K562 (cell line): ENCODE measurements around the gene TMEM53. TPM values are rescaled to one million over a fixed set of nuclear protein-coding genes. Genes with fewer than 3 reads are reported as not detected.

Source experiments
- ATAC-seq: fragments of 200-7000 bp; cut with Tn5 transposase; 3 replicates; pipeline ENCODE4 v1.9.1; 2020; ENCODE audit warnings: moderate library complexity
- Bru-seq: library from RNA; stranded (reverse); fragments of 400-500 nt; gene quantifications from one replicate; lab custom pipeline; 2021; lab: Mats Ljungman, UMichigan
- BruChase-seq, 2 experiments: library from RNA; stranded (reverse); fragments of 400-500 nt; gene quantifications; one replicate each; lab custom pipeline; 2021; lab: Mats Ljungman, UMichigan
- BruUV-seq: library from RNA; stranded (reverse); fragments of 400-500 nt; replicated peaks from 2 replicates; lab custom pipeline; 2021; lab: Mats Ljungman, UMichigan
- CTCF ChIA-PET: fragments of 300-600 bp; formaldehyde crosslinking; extraction: SDS; loops from one replicate; lab custom pipeline; 2021; ENCODE audit warnings: low intra/inter-chr PET ratio; lab: Yijun Ruan, JAX
- POLR2A ChIA-PET: fragments of 300-600, 350-650 bp; sonication (Branson Sonifier 250); formaldehyde crosslinking; extraction: SDS; loops from one replicate; lab custom pipeline; 2021; ENCODE audit warnings: antibody characterized with exemption, inconsistent platforms; lab: Yijun Ruan, JAX
- DNase-seq, 4 experiments: peaks; one replicate each; pipeline versions ENCODE4 v3.0.0 to v3.0.0-alpha.2; 2011 to 2018; ENCODE audit warnings: low spot score in 3 of 4, mixed read lengths in 3 of 4; ENCODE audit errors: extremely low read depth in 1 of 4
- FAIRE-seq: peaks from 2 replicates; lab custom pipeline; 2011; peaks lifted over from hg19 to GRCh38; lab: Jason Lieb, UNC
- H2AFZ ChIP-seq: 2 replicates; pipeline ENCODE4 v1.6.0; 2011; ENCODE audit warnings: low read depth, low read length, control low read depth, inconsistent platforms
- H3K27ac ChIP-seq: fragments of 200-600 bp; 3 replicates; pipeline ENCODE4 v1.8.0; 2011; ENCODE audit warnings: low read depth, mild to moderate bottlenecking, control low read depth, inconsistent platforms, low read length, moderate library complexity, mixed read lengths; ENCODE audit errors: extremely low read depth
- H3K27me3 ChIP-seq, 2 experiments: fragments of 300-600 bp in 1 of 2; 2 replicates in 1 of 2; 3 replicates in 1 of 2; pipeline versions ENCODE4 v1.6.0 to v1.8.0; 2011; ENCODE audit warnings: inconsistent platforms in 2 of 2, low read length in 2 of 2, mild to moderate bottlenecking in 1 of 2, mixed read lengths in 1 of 2, moderate library complexity in 1 of 2; ENCODE audit not compliant: control insufficient read depth in 2 of 2, insufficient read depth in 2 of 2
- H3K36me3 ChIP-seq: fragments of 300-600 bp; 3 replicates; pipeline ENCODE4 v1.8.0; 2011; ENCODE audit warnings: mild to moderate bottlenecking, low read length, inconsistent platforms; ENCODE audit not compliant: control insufficient read depth, insufficient read depth
- H3K4me1 ChIP-seq, 2 experiments: fragments of 200-600 bp in 1 of 2; replicated peaks in 1 of 2; 2 replicates in 1 of 2; 3 replicates in 1 of 2; pipeline versions ENCODE4 v1.5.1 to v1.8.0; 2011; ENCODE audit warnings: inconsistent platforms in 2 of 2, low read length in 2 of 2, mild to moderate bottlenecking in 1 of 2, mixed read lengths in 1 of 2, moderate library complexity in 1 of 2; ENCODE audit not compliant: control insufficient read depth in 2 of 2, insufficient read depth in 2 of 2
- H3K4me2 ChIP-seq: 2 replicates; pipeline ENCODE4 v1.6.1; 2011; ENCODE audit warnings: low read length, control low read depth, inconsistent platforms, mixed read lengths; ENCODE audit not compliant: insufficient read depth
- H3K4me3 ChIP-seq: fragments of 200-600 bp; sonication (generic), shearing (Covaris generic); 2 replicates; pipeline ENCODE4 v1.5.1; 2016; ENCODE audit warnings: control low read depth, inconsistent platforms
- H3K79me2 ChIP-seq: fragments of 200-600 bp; 3 replicates; pipeline ENCODE4 v1.8.0; 2011; ENCODE audit warnings: low read length, inconsistent platforms; ENCODE audit not compliant: control insufficient read depth, insufficient read depth
- H3K9ac ChIP-seq, 2 experiments: 2 replicates each; pipeline versions ENCODE4 v1.6.0 to v1.6.1; 2011; ENCODE audit warnings: low read depth in 2 of 2, low read length in 2 of 2, control low read depth in 1 of 2, inconsistent platforms in 1 of 2, mild to moderate bottlenecking in 1 of 2, mixed read lengths in 1 of 2; ENCODE audit not compliant: insufficient read depth in 1 of 2
- H3K9me1 ChIP-seq: one replicate; pipeline ENCODE4 v1.6.0; 2011; ENCODE audit warnings: inconsistent platforms, mild to moderate bottlenecking, low read length, moderate library complexity; ENCODE audit not compliant: control insufficient read depth, insufficient read depth
- H3K9me3 ChIP-seq: replicated peaks from 2 replicates; pipeline ENCODE4 v1.5.1; 2011; ENCODE audit warnings: low read depth, low read length, inconsistent platforms; ENCODE audit not compliant: control insufficient read depth, insufficient read depth
- H4K20me1 ChIP-seq: replicated peaks from 2 replicates; pipeline ENCODE4 v1.6.1; 2011; ENCODE audit warnings: low read length, inconsistent platforms, mixed read lengths; ENCODE audit not compliant: control insufficient read depth, insufficient read depth
- CSDE1 ChIP-seq, 2 experiments: fragments of 450-650 bp; IDR thresholded peaks; 2 replicates each; pipeline ENCODE4 v1.6.1; 2016; ENCODE audit warnings: mild to moderate bottlenecking in 1 of 2
- HMGN3 ChIP-seq: IDR thresholded peaks from 2 replicates; pipeline ENCODE4 v1.6.1; 2011; ENCODE audit warnings: borderline replicate concordance, low read depth, mild to moderate bottlenecking, mixed read lengths, low read length; ENCODE audit not compliant: insufficient read length; ENCODE audit errors: extremely low read depth
- HOXB6 ChIP-seq: fragments of 250-450 bp; sonication (Bioruptor Pico); IDR thresholded peaks from 2 replicates; pipeline ENCODE4 v1.5.1; 2022; ENCODE audit warnings: mild to moderate bottlenecking, borderline replicate concordance
- RBFOX2 ChIP-seq: fragments of 200-400 bp; formaldehyde crosslinking; IDR thresholded peaks from 2 replicates; pipeline ENCODE4 v1.6.1; 2017; ENCODE audit warnings: low read depth, mild to moderate bottlenecking, low read length, moderate library complexity
- RBM22 ChIP-seq: fragments of 200-400 bp; formaldehyde crosslinking; IDR thresholded peaks from 2 replicates; pipeline ENCODE4 v1.6.1; 2018; ENCODE audit warnings: low read length, low read depth; ENCODE audit not compliant: poor library complexity, severe bottlenecking
- RBM39 ChIP-seq: fragments of 200-400 bp; formaldehyde crosslinking; optimal IDR thresholded peaks from 2 replicates; pipeline ENCODE3; 2018; ENCODE audit warnings: low read depth, low read length
- SMAD3 ChIP-seq: fragments of 450-650 bp; formaldehyde crosslinking; conservative IDR thresholded peaks from 2 replicates; pipeline ENCODE4 v1.4.0; 2020; ENCODE audit warnings: mild to moderate bottlenecking
- TAF15 ChIP-seq: fragments of 200-400 bp; formaldehyde crosslinking; IDR thresholded peaks from 2 replicates; pipeline ENCODE4 v1.6.1; 2017; ENCODE audit warnings: mild to moderate bottlenecking, low read depth, low read length, moderate library complexity
- ZNF395 ChIP-seq: fragments of 200-800 bp; sonication (Bioruptor generic); IDR thresholded peaks from 2 replicates; pipeline ENCODE4 v1.6.1; 2017; ENCODE audit warnings: missing genetic modification characterization, missing compliant biosample characterization
- ZNF518B ChIP-seq: fragments of 250-450 bp; sonication (Bioruptor Pico); IDR thresholded peaks from 2 replicates; pipeline ENCODE4 v1.5.0; 2021; ENCODE audit warnings: mild to moderate bottlenecking, moderate library complexity
- WGBS: fragments of 100-300 bp; shearing (Covaris generic); methylation state at CpG from one replicate; pipeline ENCODE4 v1.1.6; 2016; ENCODE audit warnings: low coverage, mixed read lengths; ENCODE audit not compliant: insufficient coverage; ENCODE audit errors: missing lambda C conversion rate; 5-methylcytosine and 5-hydroxymethylcytosine counted together
- in situ Hi-C: fragments of 300-500 bp; cut with MboI; formaldehyde crosslinking; loops from 4 replicates; pipeline ENCODE4 v1.15.0; 2018; ENCODE audit warnings: inconsistent platforms, mixed read lengths
- intact Hi-C: fragments of 100-400 bp; cut with micrococcal nuclease; formaldehyde crosslinking; loops from 2 replicates; pipeline ENCODE4 v1.14.2; 2022
- long read RNA-seq, 3 experiments: library from polyadenylated mRNA in 2 of 3; library from RNA in 1 of 3; unstranded in 2 of 3; stranded (forward) in 1 of 3; transcript quantifications; one replicate each; pipeline ENCODE4 v2.0.0, GENCODE V29; 2019 to 2022
- polyA minus RNA-seq, 3 experiments: library from RNA; depleted of rRNA, polyadenylated mRNA; stranded (reverse); fragments of >200 nt; gene quantifications; 2 replicates each; pipeline ENCODE4 v1.2.3, GENCODE V29; 2011
- polyA plus RNA-seq, 8 experiments: library from polyadenylated mRNA; depleted of rRNA in 4 of 8; stranded (reverse) in 5 of 8; unstranded in 3 of 8; fragments of >200 nt; fragmentation: Nextera tagmentation in 2 of 8; fragmentation: Illumina TruSeq in 1 of 8; extraction: Ambion mirVana in 2 of 8; extraction: Trizol in 1 of 8; gene quantifications; 2 replicates each; pipeline versions ENCODE4 v1.2.1 to v1.2.3, GENCODE V29; 2011 to 2014; ENCODE audit warnings: inconsistent platforms in 1 of 8, missing spikeins in 1 of 8
- total RNA-seq, 7 experiments: library from RNA; depleted of rRNA in 6 of 7; stranded (reverse); fragments of >200 nt in 6 of 7; fragmentation: Illumina TruSeq in 2 of 7; extraction: Trizol in 2 of 7; gene quantifications; 2 replicates each; pipeline versions ENCODE4 v1.2.1 to v1.2.3, GENCODE V29; 2011 to 2021; ENCODE audit warnings: low replicate concordance in 1 of 7

Gene TMEM53
- total RNA-seq (2011; cell fraction: chromatin; rRNA removed; ENCODE audit: low replicate concordance) = 2.3 and 4.2 TPM in 2 replicates
- total RNA-seq (2011; cell fraction: nucleolus; rRNA removed) = 4.0 and 4.1 TPM in 2 replicates
- total RNA-seq (2011; cell fraction: nucleoplasm; rRNA removed) = 3.8 and 5.0 TPM in 2 replicates
- total RNA-seq (2014; rRNA removed) (2.0 and 4.7 TPM in 2 replicates), total RNA-seq (2014; rRNA removed; fragmentation: Illumina TruSeq; extraction: Trizol) (0.45 and 1.3 TPM in 2 replicates), total RNA-seq (2015; rRNA removed; fragmentation: Illumina TruSeq; extraction: Trizol) (1.8 and 2.1 TPM in 2 replicates), total RNA-seq (2021) (3.1 and 3.7 TPM in 2 replicates), polyA plus RNA-seq (2011; rRNA removed) (3.0 and 4.1 TPM in 2 replicates), polyA plus RNA-seq (2014; fragmentation: Illumina TruSeq; extraction: Trizol) (3.3 and 3.4 TPM in 2 replicates), polyA plus RNA-seq (2014; fragmentation: Nextera tagmentation; extraction: Ambion mirVana) (1 to 10 TPM in 1 of 2 experiments, under 1 TPM in 1; 0.23 to 1.9 TPM), polyA plus RNA-seq (2014; rRNA removed) (3.7 and 5.0 TPM in 2 replicates), polyA minus RNA-seq (2011; rRNA and poly(A)+ RNA removed) (2.1 and 2.7 TPM in 2 replicates), Bru-seq, nascent RNA (percentile 39 among the genes with signal in this experiment), BruChase-seq, experiment 1, labeled RNA remaining after a 2-hour chase (percentile 34 among the genes with signal in this experiment), BruChase-seq, experiment 2, labeled RNA remaining after a 6-hour chase (percentile 38 among the genes with signal in this experiment)
- 7.2 and 14.8 TPM in 2 replicates for polyA plus RNA-seq (2011; cell fraction: cytosol; rRNA removed)
- polyA plus RNA-seq (2011; cell fraction: nucleus; rRNA removed) = 2.6 and 2.7 TPM in 2 replicates
- 5.6 and 6.7 TPM in 2 replicates for polyA plus RNA-seq (2012)
- polyA minus RNA-seq (2011; cell fraction: cytosol; rRNA and poly(A)+ RNA removed) = 2.1 and 4.9 TPM in 2 replicates
- polyA minus RNA-seq (2011; cell fraction: nucleus; rRNA and poly(A)+ RNA removed) = 0.54 and 0.78 TPM in 2 replicates
- long read RNA-seq, experiment 1, partial matches to known transcripts = 2 of 10 reads
- long read RNA-seq, experiment 1, other reads (novel, unspliced or antisense) = 3 of 10 reads
- long read RNA-seq, experiment 2, partial matches to known transcripts = 0 of 4 reads
- long read RNA-seq, experiment 2, other reads (novel, unspliced or antisense) = 2 of 4 reads
- long read RNA-seq, experiment 3, partial matches to known transcripts = 0 of 5 reads
- long read RNA-seq, experiment 3, other reads (novel, unspliced or antisense) = 1 of 5 reads

- H3K4me2 ChIP-seq = peak within 1 kb of the TSS; percentile 88
- DNase-seq (peak; percentile 99 to 100 (median 100)), ATAC-seq (peak; percentile 97), FAIRE-seq (peak; percentile 98)
- WGBS = 9% methylated on average over 50 of the region's 56 CpGs
- H3K4me1 ChIP-seq = peaks cover 23 to 37% of the 10 kb centered on the region in 2 experiments
- no peaks in the 10 kb centered on the region; a peak in 1 of 5 replicates for H3K27me3 ChIP-seq
- H4K20me1 ChIP-seq = no peaks in the 10 kb centered on the region
- no peaks in the 10 kb centered on the region for H3K36me3 ChIP-seq
- H2AFZ ChIP-seq = peak within 1 kb of the TSS; percentile 99
- ChIA-PET CTCF (no interaction called here), POLR2A (interaction anchor here (0.6 to 3.3 kb wide), 13 partner anchors 10 to 847 kb away, joined by 3 to 40 read pairs (median 4); partner anchors contain the start of genes PRDX1 and RNU5D-1)
- peak within 1 kb of the TSS; percentile 52 to 89 for H3K9ac ChIP-seq
- no peaks in the 10 kb centered on the region for H3K9me3 ChIP-seq
- no TSS peak for BruUV-seq
- H3K27ac ChIP-seq = peak within 1 kb of the TSS; percentile 77
- H3K4me3 ChIP-seq = peak within 1 kb of the TSS; percentile 54
- intact Hi-C loops (no loop called here), in situ Hi-C loops (no loop called here)
- no peaks in the 10 kb centered on the region for H3K79me2 ChIP-seq
- peaks cover 4% of the 10 kb centered on the region for H3K9me1 ChIP-seq
- TF ChIP-seq RBFOX2 (peak; percentile 77), ZNF518B (CRISPR knock-in tag) (no peak), SMAD3 (CRISPR knock-in tag) (no peak), RBM22 (peak; percentile 90), HOXB6 (no peak), TAF15 (no peak), ZNF395 (CRISPR knock-in tag) (no peak), HMGN3 (peak; percentile 73), CSDE1 (IDR thresholded peaks at IDR 0.05) (peak in 1 of 2 experiments; percentile 92; a peak in 2 of 4 replicates), RBM39 (no peak)
These were observed at the start of gene TMEM53, which contains the start of gene ARMH1 for GRCh38 chr1:44674113-44675000. TSS of gene TMEM53 (minus strand) at chr1:44674481. CDS start at chr1:44674391, 90 bp downstream. TSS of gene ARMH1 (plus strand) at chr1:44674714. CDS start at chr1:44689698, 14,984 bp downstream.
